Activated naive CD8-positive, alpha-beta T cell treated with anti-CD3 and anti-CD28 coated beads, Interleukin-2, amount 50 U/mL, for 24 hours (primary cell): ENCODE results near the gene SHC4.

Source experiments
- ATAC-seq: fragments of 150-1000 bp; cut with Tn5 transposase; one replicate; pipeline ENCODE4 v1.10.0; 2021
- DNase-seq: peaks from one replicate; pipeline ENCODE4 v3.0.0; 2021
- H3K27ac Mint-ChIP-seq: one replicate; pipeline ENCODE4 v1.8.0; 2021; ENCODE audit warnings: mild to moderate bottlenecking, mixed read lengths
- H3K27me3 Mint-ChIP-seq: one replicate; pipeline ENCODE4 v1.8.0; 2021; ENCODE audit warnings: mixed read lengths
- H3K36me3 Mint-ChIP-seq: one replicate; pipeline ENCODE4 v1.8.0; 2021; ENCODE audit warnings: low read depth, mixed read lengths
- H3K4me1 Mint-ChIP-seq: one replicate; pipeline ENCODE4 v1.8.0; 2021; ENCODE audit warnings: mixed read lengths
- H3K4me3 Mint-ChIP-seq: one replicate; pipeline ENCODE4 v1.8.0; 2021; ENCODE audit warnings: mild to moderate bottlenecking, moderate library complexity, mixed read lengths
- H3K9me3 Mint-ChIP-seq: one replicate; pipeline ENCODE4 v1.8.0; 2021; ENCODE audit warnings: mixed read lengths

The SHC4 gene

DNA sequence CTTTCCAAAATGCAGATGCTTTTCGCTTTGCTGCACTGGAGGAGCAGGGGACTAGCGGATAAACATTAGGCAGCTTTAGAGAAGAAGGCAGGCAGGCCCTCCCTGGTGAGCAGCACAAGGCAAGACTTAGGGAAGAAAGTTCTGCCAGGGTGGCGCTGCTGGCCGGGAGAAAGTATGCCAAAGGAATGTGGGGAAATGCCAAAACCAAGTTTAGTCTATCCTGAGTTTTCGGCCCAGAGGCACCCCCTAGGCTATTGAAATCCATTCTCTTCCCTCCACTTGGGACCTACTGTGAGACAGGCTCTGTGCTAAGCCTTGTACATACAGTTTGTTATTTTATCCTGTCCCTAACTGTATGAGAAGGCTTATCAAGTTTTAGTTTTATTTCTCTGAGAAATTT, 9.2 kb downstream of the SHC4 start:
- H3K4me3 Mint-ChIP-seq: no peak overlapping the region
- DNase-seq: no peak
- H3K27ac Mint-ChIP-seq: no peak overlapping the region
- H3K36me3 Mint-ChIP-seq: no peaks in the 10 kb centered on the region
- H3K9me3 Mint-ChIP-seq: peaks cover 5% of the 10 kb centered on the region
- H3K27me3 Mint-ChIP-seq: peaks cover 21% of the 10 kb centered on the region
- no peaks in the 10 kb centered on the region for H3K4me1 Mint-ChIP-seq
- ATAC-seq: no peak

DNA sequence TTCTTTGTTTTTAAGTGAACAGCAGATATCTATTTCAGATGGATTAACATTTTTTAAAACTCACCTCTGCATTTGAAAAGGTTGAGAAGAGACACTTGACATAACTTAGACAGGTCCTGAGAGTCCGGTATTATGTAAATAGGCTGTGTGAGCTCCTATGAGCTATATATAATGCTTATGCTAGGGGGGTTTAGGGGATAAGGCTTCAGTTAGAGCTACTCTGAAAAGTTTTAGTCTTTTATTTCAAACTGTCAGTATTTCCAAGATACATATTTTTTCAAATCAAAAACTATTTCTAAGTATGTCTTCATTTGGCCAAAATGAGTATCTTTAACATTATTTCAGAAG, 16.9 kb downstream of the SHC4 start:
- ATAC-seq (no peak), DNase-seq (no peak)
- no peak overlapping the region for H3K27ac Mint-ChIP-seq
- H3K4me1 Mint-ChIP-seq: peaks cover 25% of the 10 kb centered on the region
- H3K9me3 Mint-ChIP-seq: peaks cover 5% of the 10 kb centered on the region
- peaks cover 35% of the 10 kb centered on the region for H3K27me3 Mint-ChIP-seq
- H3K36me3 Mint-ChIP-seq: no peaks in the 10 kb centered on the region
- no peak overlapping the region for H3K4me3 Mint-ChIP-seq

GRCh38 chr15:48946074-48946839, 17.5 kb downstream of the SHC4 start:
- Mint-ChIP-seq H3K4me3 (no peak overlapping the region), H3K27me3 (peaks cover 35% of the 10 kb centered on the region), H3K4me1 (peaks cover 30% of the 10 kb centered on the region), H3K36me3 (peaks cover 1% of the 10 kb centered on the region), H3K9me3 (peaks cover under 1% of the 10 kb centered on the region), H3K27ac (peak overlapping the region; percentile 50)
- ATAC-seq (peak; percentile 97), DNase-seq (no peak)

- peaks cover 8% of the 10 kb centered on the region for H3K9me3 Mint-ChIP-seq
- H3K27ac Mint-ChIP-seq: no peak overlapping the region
- no peak for DNase-seq
- H3K36me3 Mint-ChIP-seq: peaks cover 8% of the 10 kb centered on the region
- H3K4me1 Mint-ChIP-seq: peaks cover 39% of the 10 kb centered on the region
- peaks cover 36% of the 10 kb centered on the region for H3K27me3 Mint-ChIP-seq
- no peak overlapping the region for H3K4me3 Mint-ChIP-seq
- no peak for ATAC-seq
Observed at GRCh38 chr15:48945386-48945785, 18.3 kb downstream of the SHC4 start.

DNA sequence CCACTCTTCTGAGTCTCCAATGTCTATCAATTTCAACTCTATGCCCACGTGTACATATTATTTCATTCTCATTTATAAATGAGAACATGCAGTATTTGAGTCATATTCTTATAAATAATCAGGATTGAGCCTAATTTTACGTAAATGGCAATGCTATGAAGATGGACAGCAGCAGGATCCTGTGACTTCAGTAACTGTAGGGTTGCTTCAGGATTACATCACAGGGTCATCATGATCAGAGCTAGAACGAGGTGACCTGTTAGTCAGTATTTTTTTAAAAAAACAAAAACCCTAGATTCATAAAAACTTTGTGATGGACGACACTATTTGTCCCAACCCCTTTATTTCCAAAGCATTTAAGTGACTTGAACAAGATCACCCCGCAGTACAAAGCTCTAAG, 21.8 kb downstream of the SHC4 start:
- Mint-ChIP-seq H3K36me3 (peaks cover 10% of the 10 kb centered on the region), H3K27me3 (peaks cover 34% of the 10 kb centered on the region), H3K4me3 (no peak overlapping the region), H3K27ac (no peak overlapping the region), H3K9me3 (peaks cover 8% of the 10 kb centered on the region), H3K4me1 (peaks cover 57% of the 10 kb centered on the region)
- ATAC-seq (no peak), DNase-seq (no peak)

DNA sequence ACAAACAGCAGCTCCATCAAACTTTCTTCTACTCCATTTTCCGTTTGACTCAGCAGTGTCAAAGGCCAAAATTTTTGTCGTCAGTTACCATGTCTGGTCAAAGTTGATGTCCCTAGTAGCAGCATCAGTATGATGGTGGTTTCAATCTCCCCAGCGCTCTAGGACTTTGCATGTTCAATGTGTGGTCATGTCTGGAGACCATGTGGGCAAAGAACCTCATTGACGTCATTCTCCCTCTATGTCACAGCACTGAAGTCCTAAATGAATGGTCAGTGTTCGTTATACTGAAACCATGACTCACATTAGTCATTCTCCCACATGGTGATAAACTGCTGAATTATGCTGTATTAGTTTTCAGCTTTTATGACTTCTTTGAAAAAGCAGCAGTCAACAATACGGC, 23.2 kb downstream of the SHC4 start:
- Mint-ChIP-seq H3K27me3 (peaks cover 38% of the 10 kb centered on the region), H3K4me3 (peak overlapping the region; percentile 23), H3K27ac (peak overlapping the region; percentile 77), H3K4me1 (peaks cover 43% of the 10 kb centered on the region), H3K9me3 (peaks cover 8% of the 10 kb centered on the region), H3K36me3 (peaks cover 10% of the 10 kb centered on the region)
- peak; percentile 90 for ATAC-seq
- no peak for DNase-seq

GRCh38 chr15:48939648-48940047, 24.1 kb downstream of the SHC4 start:
- H3K9me3 Mint-ChIP-seq: peaks cover 8% of the 10 kb centered on the region
- H3K27ac Mint-ChIP-seq: no peak overlapping the region
- peaks cover 43% of the 10 kb centered on the region for H3K27me3 Mint-ChIP-seq
- DNase-seq (no peak), ATAC-seq (no peak)
- no peak overlapping the region for H3K4me3 Mint-ChIP-seq
- H3K4me1 Mint-ChIP-seq: peaks cover 40% of the 10 kb centered on the region
- peaks cover 10% of the 10 kb centered on the region for H3K36me3 Mint-ChIP-seq

DNA sequence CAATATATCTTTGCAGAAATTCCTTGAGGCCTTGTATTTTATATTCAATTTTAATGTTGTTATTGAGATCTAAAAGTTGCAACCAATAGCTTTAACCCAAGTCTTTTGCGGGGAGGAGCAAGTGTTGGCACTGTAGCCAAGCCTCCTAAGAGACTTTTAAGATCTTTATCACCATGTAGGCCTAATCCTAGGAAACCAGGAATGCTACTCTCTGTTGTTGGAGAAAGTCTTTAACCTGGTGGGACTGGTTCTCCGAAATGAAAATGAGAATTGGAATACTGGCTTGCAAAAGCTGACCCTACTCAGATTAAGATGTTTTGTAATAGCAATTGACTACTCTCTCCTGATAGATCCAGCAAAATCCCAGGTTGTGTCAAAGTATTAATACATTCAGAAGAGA, 25.8 kb downstream of the SHC4 start:
- no peak overlapping the region for H3K4me3 Mint-ChIP-seq
- peaks cover 10% of the 10 kb centered on the region for H3K36me3 Mint-ChIP-seq
- DNase-seq (no peak), ATAC-seq (no peak)
- no peak overlapping the region for H3K27ac Mint-ChIP-seq
- H3K4me1 Mint-ChIP-seq: peaks cover 35% of the 10 kb centered on the region
- peaks cover 8% of the 10 kb centered on the region for H3K9me3 Mint-ChIP-seq
- peaks cover 32% of the 10 kb centered on the region for H3K27me3 Mint-ChIP-seq

GRCh38 chr15:48936666-48937065, 27.1 kb downstream of the SHC4 start:
- DNase-seq: no peak
- Mint-ChIP-seq H3K4me1 (peaks cover 36% of the 10 kb centered on the region), H3K27ac (no peak overlapping the region), H3K9me3 (peaks cover 12% of the 10 kb centered on the region), H3K36me3 (peaks cover 15% of the 10 kb centered on the region), H3K27me3 (peaks cover 34% of the 10 kb centered on the region), H3K4me3 (no peak overlapping the region)
- no peak for ATAC-seq

GRCh38 chr15:48935236-48935635, 28.5 kb downstream of the SHC4 start:
- Mint-ChIP-seq H3K27ac (no peak overlapping the region), H3K4me3 (no peak overlapping the region), H3K36me3 (peaks cover 6% of the 10 kb centered on the region), H3K9me3 (peaks cover 4% of the 10 kb centered on the region), H3K4me1 (peaks cover 35% of the 10 kb centered on the region), H3K27me3 (peaks cover 22% of the 10 kb centered on the region)
- ATAC-seq (no peak), DNase-seq (no peak)

DNA sequence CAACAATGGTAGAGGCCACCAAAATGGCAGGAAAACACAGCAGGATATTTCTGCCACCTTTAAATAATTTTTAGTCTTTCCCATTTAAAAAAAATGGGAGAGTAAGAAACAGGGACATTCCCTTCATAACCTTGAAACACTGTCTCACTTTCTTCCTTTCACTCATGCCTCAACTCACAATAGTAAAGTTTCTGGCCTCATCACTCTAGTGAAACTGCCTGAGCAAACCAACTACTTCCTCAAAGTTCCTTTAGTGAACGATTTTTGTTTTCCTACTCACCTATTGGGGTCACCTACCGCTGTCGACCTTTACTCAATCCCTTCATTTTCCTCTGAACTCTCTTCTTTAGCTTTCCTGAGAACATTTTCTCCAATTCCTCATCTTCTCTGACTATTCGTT, 33.0 kb downstream of the SHC4 start:
- H3K27ac Mint-ChIP-seq: peak overlapping the region; percentile 81

GRCh38 chr15:48929661-48930060, 34.1 kb downstream of the SHC4 start:
- H3K27me3 Mint-ChIP-seq: peaks cover 13% of the 10 kb centered on the region
- DNase-seq (no peak), ATAC-seq (no peak)
- H3K27ac Mint-ChIP-seq: peak overlapping the region; percentile 92
- H3K4me3 Mint-ChIP-seq: peak overlapping the region; percentile 24
- peaks cover 25% of the 10 kb centered on the region for H3K36me3 Mint-ChIP-seq
- peaks cover 70% of the 10 kb centered on the region for H3K4me1 Mint-ChIP-seq
- H3K9me3 Mint-ChIP-seq: peaks cover 19% of the 10 kb centered on the region

More for the DNA sequence above, 33.0 kb downstream of the SHC4 start:
- H3K36me3 Mint-ChIP-seq: peaks cover 18% of the 10 kb centered on the region
- peaks cover 15% of the 10 kb centered on the region for H3K9me3 Mint-ChIP-seq
- no peak for ATAC-seq
- peaks cover 59% of the 10 kb centered on the region for H3K4me1 Mint-ChIP-seq
- peak overlapping the region; percentile 31 for H3K4me3 Mint-ChIP-seq
- H3K27me3 Mint-ChIP-seq: peaks cover 22% of the 10 kb centered on the region
- DNase-seq: no peak

GRCh38 chr15:48928877-48929538, 34.7 kb downstream of the SHC4 start:
- H3K27ac Mint-ChIP-seq: peak overlapping the region; percentile 92
- peaks cover 31% of the 10 kb centered on the region for H3K36me3 Mint-ChIP-seq
- peak overlapping the region; percentile 27 for H3K4me3 Mint-ChIP-seq
- peaks cover 23% of the 10 kb centered on the region for H3K9me3 Mint-ChIP-seq
- peaks cover 14% of the 10 kb centered on the region for H3K27me3 Mint-ChIP-seq
- peaks cover 76% of the 10 kb centered on the region for H3K4me1 Mint-ChIP-seq
- ATAC-seq (peak; percentile 76), DNase-seq (peak; percentile 70)

GRCh38 chr15:48925714-48926223, 38.0 kb downstream of the SHC4 start:
- ATAC-seq: peak; percentile 29
- Mint-ChIP-seq H3K36me3 (peaks cover 34% of the 10 kb centered on the region), H3K27me3 (peaks cover 9% of the 10 kb centered on the region), H3K4me3 (peak overlapping the region; percentile 59), H3K4me1 (peaks cover 65% of the 10 kb centered on the region), H3K9me3 (peaks cover 23% of the 10 kb centered on the region), H3K27ac (peak overlapping the region; percentile 91)
- DNase-seq: no peak
